ENCODE results near the gene PPP2R2C. TPM values are rescaled to one million over a fixed set of nuclear protein-coding genes. Genes with fewer than 3 reads are reported as not detected.

Gene PPP2R2C
- total RNA-seq, 1 experiment from 2014 or later: 9.5 TPM

GRCh38 chr4:6338175-6338950 is 134.1 kb downstream of the PPP2R2C start:
- no peaks in the 10 kb centered on the region for H3K9me2 ChIP-seq (replicated peaks; ENCODE audit: low read length)
- no peak for DNase-seq
- ChIA-PET POLR2A (ENCODE audit: unreplicated experiment) (no interaction called here), CTCF (no interaction called here)
- peaks cover 7% of the 10 kb centered on the region for H3K4me1 ChIP-seq (ENCODE audit: insufficient read depth, low read length)
- intact Hi-C loops (cut with micrococcal nuclease): no loop called here
- no peaks in the 10 kb centered on the region for H3K79me2 ChIP-seq (ENCODE audit: low read length)
- H3F3A ChIP-seq (ENCODE audit: low read length, unreplicated experiment): no peaks in the 10 kb centered on the region
- H3K4me2 ChIP-seq (ENCODE audit: low read length): no peak overlapping the region
- H3K9ac ChIP-seq (ENCODE audit: low read length): no peak overlapping the region
- no peaks in the 10 kb centered on the region for H3K27me3 ChIP-seq (ENCODE audit: low read length)
- no peak overlapping the region for H3K27ac ChIP-seq (ENCODE audit: low read length)
- H3K36me3 ChIP-seq (ENCODE audit: low read depth, low read length): no peaks in the 10 kb centered on the region
- H2AFZ ChIP-seq (ENCODE audit: low read length): no peak overlapping the region
- no TSS peak for BruUV-seq (replicated peaks)
- TF ChIP-seq EZH2phosphoT487 (IDR thresholded peaks at IDR 0.05; ENCODE audit: borderline replicate concordance, low read length) (no peak), CTCF (conservative IDR thresholded peaks at IDR 0.05; ENCODE audit: low read depth, low read length) (no peak), EZH2 (IDR thresholded peaks at IDR 0.05; ENCODE audit: low read length, unreplicated experiment) (no peak)
- no peaks in the 10 kb centered on the region for H3K9me3 ChIP-seq (ENCODE audit: low read length)
- no peak for ATAC-seq
- H4K20me1 ChIP-seq (ENCODE audit: low read length): no peaks in the 10 kb centered on the region
- no peak overlapping the region for H3K4me3 ChIP-seq (ENCODE audit: low read length)

- DNase-seq (no peak), ATAC-seq (no peak)
- Histone ChIP-seq H2AFZ (ENCODE audit: low read length) (no peak overlapping the region), H3K4me1 (ENCODE audit: insufficient read depth, low read length) (no peaks in the 10 kb centered on the region), H3K4me2 (ENCODE audit: low read length) (no peak overlapping the region), H3K9me3 (ENCODE audit: low read length) (no peaks in the 10 kb centered on the region), H3K27me3 (ENCODE audit: low read length) (no peaks in the 10 kb centered on the region), H3K36me3 (ENCODE audit: low read depth, low read length) (no peaks in the 10 kb centered on the region), H3K9ac (ENCODE audit: low read length) (no peak overlapping the region), H3K79me2 (ENCODE audit: low read length) (no peaks in the 10 kb centered on the region), H3K9me2 (replicated peaks; ENCODE audit: low read length) (no peaks in the 10 kb centered on the region), H4K20me1 (ENCODE audit: low read length) (no peaks in the 10 kb centered on the region), H3K4me3 (ENCODE audit: low read length) (no peak overlapping the region), H3F3A (ENCODE audit: low read length, unreplicated experiment) (no peaks in the 10 kb centered on the region), H3K27ac (ENCODE audit: low read length) (no peak overlapping the region)
- CTCF ChIA-PET: no interaction called here
- intact Hi-C loops (cut with micrococcal nuclease): no loop called here
- no peak for TF ChIP-seq EZH2 (IDR thresholded peaks at IDR 0.05; ENCODE audit: low read length, unreplicated experiment)
- TF ChIP-seq EZH2phosphoT487 (IDR thresholded peaks at IDR 0.05; ENCODE audit: borderline replicate concordance, low read length): no peak
- TF ChIP-seq CTCF (conservative IDR thresholded peaks at IDR 0.05; ENCODE audit: low read depth, low read length): no peak
- POLR2A ChIA-PET (ENCODE audit: unreplicated experiment): no interaction called here
- no TSS peak for BruUV-seq (replicated peaks)
Observed at GRCh38 chr4:6337331-6337935, 135.0 kb downstream of the PPP2R2C start.

- Histone ChIP-seq H3K4me3 (ENCODE audit: low read length) (no peak overlapping the region), H3K9ac (ENCODE audit: low read length) (no peak overlapping the region), H4K20me1 (ENCODE audit: low read length) (no peaks in the 10 kb centered on the region), H3F3A (ENCODE audit: low read length, unreplicated experiment) (no peaks in the 10 kb centered on the region), H3K36me3 (ENCODE audit: low read depth, low read length) (no peaks in the 10 kb centered on the region), H3K4me2 (ENCODE audit: low read length) (no peak overlapping the region), H3K79me2 (ENCODE audit: low read length) (no peaks in the 10 kb centered on the region), H3K27ac (ENCODE audit: low read length) (no peak overlapping the region), H3K9me3 (ENCODE audit: low read length) (no peaks in the 10 kb centered on the region), H2AFZ (ENCODE audit: low read length) (no peak overlapping the region), H3K27me3 (ENCODE audit: low read length) (no peaks in the 10 kb centered on the region), H3K4me1 (ENCODE audit: insufficient read depth, low read length) (no peaks in the 10 kb centered on the region), H3K9me2 (replicated peaks; ENCODE audit: low read length) (no peaks in the 10 kb centered on the region)
- no TSS peak for BruUV-seq (replicated peaks)
- intact Hi-C loops (cut with micrococcal nuclease): no loop called here
- ChIA-PET POLR2A (ENCODE audit: unreplicated experiment) (no interaction called here), CTCF (no interaction called here)
- ATAC-seq: no peak
- DNase-seq: no peak
- TF ChIP-seq EZH2 (IDR thresholded peaks at IDR 0.05; ENCODE audit: low read length, unreplicated experiment) (no peak), EZH2phosphoT487 (IDR thresholded peaks at IDR 0.05; ENCODE audit: borderline replicate concordance, low read length) (no peak), CTCF (conservative IDR thresholded peaks at IDR 0.05; ENCODE audit: low read depth, low read length) (no peak)
Observed at GRCh38 chr4:6336166-6336565, 136.2 kb downstream of the PPP2R2C start.

All from PC-3 (cell line).